Measurements from ENCODE around the gene SPDYE1.
"Not testable (repeated sequence)": the region's sequence is repeated elsewhere in the genome, so short reads cannot be mapped to it uniquely, and the experiment has no call there.

DNA sequence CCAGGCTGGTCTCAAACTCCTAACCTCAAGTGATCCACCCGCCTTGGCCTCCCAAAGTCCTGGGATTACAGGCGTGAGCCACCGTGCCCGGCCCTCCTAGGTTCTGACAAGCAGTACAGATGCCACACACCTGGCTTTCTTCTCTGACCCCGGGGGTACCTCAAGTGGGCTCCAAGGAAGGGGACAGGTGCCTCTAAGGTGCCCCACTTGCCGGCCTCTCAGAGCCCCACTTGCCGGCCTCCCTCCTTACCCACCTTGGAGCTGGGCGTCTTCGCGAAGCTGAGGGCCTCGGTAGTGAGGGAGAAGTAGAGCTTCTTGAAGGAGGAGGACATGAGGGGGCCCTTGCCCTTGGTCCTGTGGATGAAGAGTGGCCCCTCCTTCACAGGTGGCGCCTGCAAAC, 40.9 kb downstream of the SPDYE1 start:
- not testable (repeated sequence) for TF ChIP-seq POLR2A (IDR thresholded peaks at IDR 0.05; ENCODE audit: low read length); GATA1 (IDR thresholded peaks at IDR 0.05; ENCODE audit: low read depth, low read length)
